Body of pancreas (tissue), 4 donors: ENCODE data around the gene XBP1. TPM values are rescaled to one million over a fixed set of nuclear protein-coding genes. Genes with fewer than 3 reads are reported as not detected.
"Not testable (repeated sequence)": the region's sequence is repeated elsewhere in the genome, so short reads cannot be mapped to it uniquely, and the experiment has no call there.

ENCODE experiments used
- ATAC-seq: fragments of 150-250 bp; one replicate; pipeline ENCODE4 v1.9.1; 2016
- DNase-seq, 4 donors: peaks; one replicate each; pipeline ENCODE4 v3.0.0-alpha.2; 2019
- H3K27ac ChIP-seq, 4 donors: fragments of 200-600 bp; sonication (generic); 1 replicate in 3 of 4; 2 replicates in 1 of 4; pipeline versions ENCODE4 v1.5.1 to v1.6.1; 2016 to 2019; ENCODE audit warnings: mild to moderate bottlenecking in 1 of 4, mixed read lengths in 1 of 4, moderate library complexity in 1 of 4
- H3K27me3 ChIP-seq, 2 donors: fragments of 200-600 bp; sonication (generic); one replicate each; pipeline ENCODE4 v1.6.0; 2016; ENCODE audit warnings: mild to moderate bottlenecking in 1 of 2
- H3K36me3 ChIP-seq, 2 donors: fragments of 200-600 bp; sonication (generic); replicated peaks in 1 of 2; 2 replicates each; pipeline ENCODE4 v1.5.1; 2016; ENCODE audit warnings: low read depth in 2 of 2; ENCODE audit not compliant: insufficient read depth in 1 of 2
- H3K4me1 ChIP-seq: fragments of 200-600 bp; sonication (generic); one replicate; pipeline ENCODE4 v1.6.0; 2016
- H3K4me3 ChIP-seq, 2 donors: fragments of 200-600 bp; sonication (generic); 1 replicate in 1 of 2; 2 replicates in 1 of 2; pipeline ENCODE4 v1.5.1; 2016 to 2019
- H3K9me3 ChIP-seq, 3 donors: fragments of 200-600 bp; sonication (generic); 1 replicate in 2 of 3; 2 replicates in 1 of 3; pipeline ENCODE4 v1.5.1; 2016
- POLR2A ChIP-seq, 3 donors: fragments of 450-650 bp; IDR thresholded peaks; one replicate each; pipeline ENCODE4 v1.6.1; 2016; ENCODE audit warnings: antibody characterized with exemption in 3 of 3, mild to moderate bottlenecking in 2 of 3
- WGBS, 2 donors: methylation state at CpG; one replicate each; pipeline ENCODE4 v1.1.5; 2017; 5-methylcytosine and 5-hydroxymethylcytosine counted together
- intact Hi-C: fragments of 100-400 bp; cut with DNase I; formaldehyde crosslinking; loops from one replicate; pipeline ENCODE4 v1.15.1; 2023
- total RNA-seq, 2 donors: library from RNA; depleted of rRNA; stranded (reverse); fragments of >200 nt; gene quantifications; one replicate each; pipeline ENCODE4 v1.1.0, GENCODE V29; 2016
- TF ChIP-seq, protein P1 (sequence below), 7 experiments: fragments of 450-650 bp in 4 of 7; fragments of 200-600 bp in 3 of 7; sonication (generic) in 3 of 7; IDR thresholded peaks; one replicate each; pipeline ENCODE4 v1.5.1; 2016 to 2019; ENCODE audit warnings: antibody characterized with exemption in 7 of 7

Gene XBP1
- total RNA-seq, 2 donors from 2014 or later, result 642 to 771 TPM

DNA sequence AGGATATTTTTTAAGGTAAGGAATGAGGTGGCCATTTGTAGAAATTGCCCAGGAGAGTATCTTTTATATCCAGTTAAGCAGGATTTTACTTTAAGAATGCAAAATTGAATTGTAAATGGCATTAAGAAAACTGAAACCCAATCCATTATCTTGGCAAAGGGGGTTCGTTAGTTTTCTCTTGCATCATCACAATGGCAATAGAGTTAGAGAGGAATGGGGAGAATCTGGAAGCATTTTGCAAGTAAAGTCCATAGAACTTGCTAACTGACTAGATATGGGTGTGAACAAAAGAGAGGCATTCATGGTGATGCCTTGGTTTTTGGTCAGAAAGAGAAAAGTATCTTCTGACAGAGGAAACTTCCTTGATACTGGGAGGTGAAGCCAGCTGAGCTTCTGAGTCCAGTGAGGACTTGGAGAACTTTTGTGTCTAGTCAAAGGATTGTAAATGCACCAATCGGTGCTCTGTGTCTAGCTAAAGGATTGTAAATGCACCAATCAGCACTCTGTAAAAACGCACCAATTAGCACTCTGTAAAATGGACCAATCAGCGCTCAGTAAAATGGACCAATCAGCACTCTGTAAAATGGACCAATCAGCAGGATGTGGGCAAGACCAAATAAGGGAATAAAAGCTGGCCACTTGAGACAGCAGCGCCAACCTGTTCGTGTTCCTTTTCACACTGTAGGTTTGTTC is 31.5 kb downstream of the XBP1 start:
- Histone ChIP-seq H3K4me1 (peaks cover 10% of the 10 kb centered on the region), H3K27ac (no peak overlapping the region), H3K27me3 (no peaks in the 10 kb centered on the region), H3K4me3 (no peak overlapping the region), H3K36me3 (no peaks in the 10 kb centered on the region), H3K9me3 (no peaks in the 10 kb centered on the region)
- TF ChIP-seq, protein P1, sequence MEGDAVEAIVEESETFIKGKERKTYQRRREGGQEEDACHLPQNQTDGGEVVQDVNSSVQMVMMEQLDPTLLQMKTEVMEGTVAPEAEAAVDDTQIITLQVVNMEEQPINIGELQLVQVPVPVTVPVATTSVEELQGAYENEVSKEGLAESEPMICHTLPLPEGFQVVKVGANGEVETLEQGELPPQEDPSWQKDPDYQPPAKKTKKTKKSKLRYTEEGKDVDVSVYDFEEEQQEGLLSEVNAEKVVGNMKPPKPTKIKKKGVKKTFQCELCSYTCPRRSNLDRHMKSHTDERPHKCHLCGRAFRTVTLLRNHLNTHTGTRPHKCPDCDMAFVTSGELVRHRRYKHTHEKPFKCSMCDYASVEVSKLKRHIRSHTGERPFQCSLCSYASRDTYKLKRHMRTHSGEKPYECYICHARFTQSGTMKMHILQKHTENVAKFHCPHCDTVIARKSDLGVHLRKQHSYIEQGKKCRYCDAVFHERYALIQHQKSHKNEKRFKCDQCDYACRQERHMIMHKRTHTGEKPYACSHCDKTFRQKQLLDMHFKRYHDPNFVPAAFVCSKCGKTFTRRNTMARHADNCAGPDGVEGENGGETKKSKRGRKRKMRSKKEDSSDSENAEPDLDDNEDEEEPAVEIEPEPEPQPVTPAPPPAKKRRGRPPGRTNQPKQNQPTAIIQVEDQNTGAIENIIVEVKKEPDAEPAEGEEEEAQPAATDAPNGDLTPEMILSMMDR (IDR thresholded peaks at IDR 0.05), result no peak
- no peak for TF ChIP-seq POLR2A (IDR thresholded peaks at IDR 0.05)
- ATAC-seq, result no peak
- no peak for DNase-seq
- 82 to 86% methylated on average over 6 of the region's 6 CpGs for WGBS, 2 donors
- intact Hi-C loops, result no loop called here

GRCh38 chr22:28766628-28767027 is 33.7 kb downstream of the XBP1 start:
- intact Hi-C loops, result no loop called here
- no peak for ATAC-seq
- Histone ChIP-seq H3K27ac (no peak overlapping the region), H3K4me3 (no peak overlapping the region), H3K27me3 (no peaks in the 10 kb centered on the region), H3K9me3 (no peaks in the 10 kb centered on the region), H3K4me1 (no peaks in the 10 kb centered on the region), H3K36me3 (no peaks in the 10 kb centered on the region)
- WGBS, 2 donors, result 91% methylated on average over 3 of the region's 3 CpGs
- no peak for TF ChIP-seq POLR2A (IDR thresholded peaks at IDR 0.05)
- TF ChIP-seq, protein P1 (IDR thresholded peaks at IDR 0.05), result no peak
- no peak for DNase-seq

GRCh38 chr22:28762000-28762399 is 38.4 kb downstream of the XBP1 start:
- 89% methylated on average over 4 of the region's 4 CpGs for WGBS, 2 donors
- H3K4me3 ChIP-seq, H3K36me3 ChIP-seq, DNase-seq, ATAC-seq, intact Hi-C loops, H3K27me3 ChIP-seq, H3K9me3 ChIP-seq, H3K4me1 ChIP-seq, H3K27ac ChIP-seq: not testable (repeated sequence)

GRCh38 chr22:28761449-28761755 is 39.0 kb downstream of the XBP1 start:
- intact Hi-C loops, result no loop called here
- Histone ChIP-seq H3K27me3 (no peaks in the 10 kb centered on the region), H3K27ac (no peak overlapping the region), H3K4me3 (no peak overlapping the region), H3K4me1 (no peaks in the 10 kb centered on the region), H3K9me3 (no peaks in the 10 kb centered on the region), H3K36me3 (no peaks in the 10 kb centered on the region)
- TF ChIP-seq, protein P1 (IDR thresholded peaks at IDR 0.05), result no peak
- TF ChIP-seq POLR2A (IDR thresholded peaks at IDR 0.05), result no peak
- ATAC-seq (no peak), DNase-seq (no peak)
- WGBS, 2 donors, result 90 to 93% methylated on average over 10 of the region's 10 CpGs

DNA sequence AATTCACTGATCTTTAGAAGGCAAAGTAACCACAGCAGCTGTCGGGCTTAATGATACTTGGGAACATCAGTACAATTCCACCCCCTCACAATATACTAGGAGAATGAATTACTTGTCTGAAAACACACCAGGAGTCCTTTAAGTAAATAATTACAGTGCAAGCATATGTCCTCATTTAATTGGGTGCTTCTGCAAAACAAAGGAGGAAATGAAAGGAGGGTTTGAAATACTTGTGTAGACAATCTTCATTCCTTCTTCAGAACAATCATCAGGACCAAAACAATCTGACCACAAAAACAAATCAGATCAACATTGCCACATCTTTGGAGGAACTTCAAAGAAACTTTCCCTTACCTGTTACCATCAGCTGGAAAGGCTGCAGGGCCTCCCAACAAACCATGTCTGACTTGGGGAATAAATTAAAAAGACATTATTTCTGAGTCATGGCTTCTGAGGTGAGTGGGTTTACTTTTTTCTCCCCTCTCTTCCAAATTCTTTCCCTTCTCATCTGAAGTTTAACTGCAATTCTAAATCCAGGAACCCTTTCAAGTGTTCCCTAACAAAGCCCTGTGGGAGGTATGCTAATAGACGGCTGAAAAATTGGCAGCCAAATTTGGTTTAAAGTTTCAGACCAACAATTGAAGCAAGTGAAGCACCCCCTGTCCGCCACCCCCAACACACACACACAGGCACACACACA is 40.4 kb downstream of the XBP1 start:
- no peaks in the 10 kb centered on the region for H3K36me3 ChIP-seq
- no peak overlapping the region for H3K27ac ChIP-seq
- ATAC-seq (no peak), DNase-seq (no peak)
- intact Hi-C loops, result no loop called here
- no peak overlapping the region for H3K4me3 ChIP-seq
- H3K27me3 ChIP-seq, result no peaks in the 10 kb centered on the region
- no peak for TF ChIP-seq POLR2A (IDR thresholded peaks at IDR 0.05)
- TF ChIP-seq, protein P1 (IDR thresholded peaks at IDR 0.05), result no peak
- no peaks in the 10 kb centered on the region for H3K9me3 ChIP-seq
- 71 to 83% methylated on average over 3 of the region's 3 CpGs for WGBS, 2 donors
- no peaks in the 10 kb centered on the region for H3K4me1 ChIP-seq

DNA sequence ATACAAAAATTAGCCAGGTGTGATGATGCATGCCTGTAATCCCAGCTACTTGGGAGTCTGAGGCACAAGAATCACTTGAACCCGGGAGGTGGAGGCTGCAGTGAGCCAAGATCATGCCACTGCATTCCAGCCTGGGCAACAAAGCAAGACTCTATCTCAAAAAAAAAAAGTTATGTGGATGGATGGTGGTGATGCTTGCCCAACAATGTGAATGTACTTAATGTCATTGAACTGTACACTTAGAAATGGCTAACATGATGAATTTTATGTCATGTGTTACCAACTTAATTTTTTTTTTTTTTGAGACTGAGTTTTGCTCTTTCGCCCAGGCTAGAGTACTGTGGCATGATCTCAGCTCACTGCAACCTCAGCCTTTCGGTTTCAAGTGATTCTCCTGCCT is 45.9 kb downstream of the XBP1 start:
- intact Hi-C loops, ATAC-seq: not testable (repeated sequence)
- WGBS, 2 donors, result 87 to 95% methylated on average over 3 of the region's 3 CpGs

More for the DNA sequence above, 45.9 kb downstream of the XBP1 start:
- not testable (repeated sequence) for DNase-seq, H3K4me1 ChIP-seq, H3K9me3 ChIP-seq, H3K27ac ChIP-seq, H3K36me3 ChIP-seq, H3K4me3 ChIP-seq, H3K27me3 ChIP-seq
